IPS DF 4.7 (cell line): ENCODE measurements around the gene PSMB7.
"Not testable (repeated sequence)": the region's sequence is repeated elsewhere in the genome, so short reads cannot be mapped to it uniquely, and the experiment has no call there.

ENCODE experiments used
- DNase-seq: peaks from one replicate; pipeline ENCODE4 v3.0.0-alpha.2; 2013; ENCODE audit warnings: low spot score; ENCODE audit errors: extremely low read depth

Gene PSMB7

DNA sequence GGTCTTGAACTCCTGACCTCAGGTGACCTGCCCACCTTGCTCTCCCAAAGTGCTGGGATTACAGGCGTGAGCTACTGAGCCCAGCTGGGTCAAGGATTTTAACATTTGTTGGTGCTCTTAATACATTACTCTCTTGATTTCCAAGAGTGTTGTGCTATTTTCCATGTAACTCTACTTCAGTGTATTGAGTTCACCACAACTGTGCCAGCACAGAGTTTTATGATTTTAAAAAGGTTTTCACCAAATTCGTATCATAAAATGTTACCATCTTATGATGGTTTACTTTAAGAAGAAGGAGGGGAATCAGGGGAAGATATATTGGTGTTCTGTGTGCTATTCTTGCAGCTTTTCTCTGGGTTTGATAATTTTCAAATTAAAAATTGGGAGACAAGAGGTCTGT, 28.4 kb upstream of the PSMB7 start:
- DNase-seq, result no peak

DNA sequence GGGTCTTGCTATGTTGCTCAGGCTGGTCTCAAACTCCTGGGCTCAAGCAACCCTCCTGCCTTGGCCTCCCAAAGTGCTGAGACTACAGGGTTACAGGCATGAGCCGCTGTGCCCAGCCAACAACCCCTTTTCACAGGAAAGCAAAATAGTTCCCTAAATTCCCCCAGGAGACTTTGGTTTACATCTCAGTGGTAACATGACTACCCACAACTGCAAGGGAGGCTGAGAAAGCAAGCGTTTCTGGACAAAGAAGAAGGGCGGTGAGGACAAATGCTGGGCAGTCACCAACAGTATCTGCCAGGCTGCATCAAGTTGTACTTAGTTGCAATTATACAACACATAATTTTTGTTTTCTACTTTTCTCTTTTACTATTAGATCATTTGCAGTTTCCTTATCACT, 27.6 kb upstream of the PSMB7 start:
- no peak for DNase-seq

DNA sequence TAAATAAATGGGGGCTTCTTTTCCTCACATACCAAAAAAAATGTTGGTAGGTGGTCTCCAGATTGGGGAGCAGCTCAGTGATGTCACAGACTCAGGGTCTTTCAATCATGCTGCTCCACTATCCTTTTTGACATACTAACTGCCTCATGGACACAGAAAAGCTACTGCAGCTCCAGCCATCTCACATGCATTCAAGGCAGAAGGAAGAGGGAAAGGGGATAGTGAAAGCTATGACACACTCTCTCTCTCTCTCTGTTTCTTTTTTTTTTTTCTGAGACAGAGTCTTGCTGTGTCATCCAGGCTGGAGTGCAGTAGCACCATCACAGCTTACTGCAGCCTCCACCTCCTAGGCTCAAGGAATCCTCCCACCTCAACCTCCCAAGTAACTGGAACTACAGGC, 27.1 kb upstream of the PSMB7 start:
- DNase-seq, result no peak

DNA sequence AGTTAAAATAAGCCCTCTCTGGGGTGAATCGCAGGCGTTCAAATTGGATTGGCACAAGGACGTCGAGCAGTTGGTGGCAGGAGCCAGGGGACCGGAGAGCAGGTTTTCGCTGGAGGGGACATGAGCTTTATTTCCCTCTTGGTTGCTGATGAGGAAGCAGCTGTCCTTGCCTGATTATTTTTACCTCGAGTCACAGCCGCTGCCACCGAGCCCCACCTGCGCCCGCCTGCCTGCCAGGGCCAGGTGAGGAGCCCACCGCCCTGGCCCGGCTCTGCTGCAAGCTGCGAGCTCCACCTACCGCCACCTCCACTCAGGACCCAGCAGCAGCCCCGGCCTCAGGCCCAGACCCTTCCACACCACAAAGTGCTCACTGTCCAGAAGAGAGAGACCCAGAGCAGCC, 26.0 kb upstream of the PSMB7 start:
- DNase-seq, result no peak

DNA sequence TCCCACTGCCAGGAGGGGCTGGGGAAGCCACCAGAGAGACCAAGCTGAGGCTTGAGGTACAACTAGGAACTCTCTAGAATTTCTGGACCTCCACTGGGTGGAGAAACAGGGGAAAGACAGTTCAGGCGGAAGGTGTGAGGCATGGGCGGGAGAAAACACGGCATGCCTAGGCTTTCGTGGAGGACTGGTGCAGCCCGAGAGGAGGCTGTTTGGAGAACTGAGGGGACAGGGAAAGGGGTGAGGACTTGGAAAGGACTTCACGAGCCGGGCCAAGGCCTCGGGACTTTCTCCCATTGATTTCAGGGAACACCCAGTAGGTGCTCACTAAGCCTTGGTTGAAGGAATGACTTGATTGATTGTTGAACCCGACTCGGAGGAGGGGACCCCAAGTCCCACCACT, 25.5 kb upstream of the PSMB7 start:
- no peak for DNase-seq

DNA sequence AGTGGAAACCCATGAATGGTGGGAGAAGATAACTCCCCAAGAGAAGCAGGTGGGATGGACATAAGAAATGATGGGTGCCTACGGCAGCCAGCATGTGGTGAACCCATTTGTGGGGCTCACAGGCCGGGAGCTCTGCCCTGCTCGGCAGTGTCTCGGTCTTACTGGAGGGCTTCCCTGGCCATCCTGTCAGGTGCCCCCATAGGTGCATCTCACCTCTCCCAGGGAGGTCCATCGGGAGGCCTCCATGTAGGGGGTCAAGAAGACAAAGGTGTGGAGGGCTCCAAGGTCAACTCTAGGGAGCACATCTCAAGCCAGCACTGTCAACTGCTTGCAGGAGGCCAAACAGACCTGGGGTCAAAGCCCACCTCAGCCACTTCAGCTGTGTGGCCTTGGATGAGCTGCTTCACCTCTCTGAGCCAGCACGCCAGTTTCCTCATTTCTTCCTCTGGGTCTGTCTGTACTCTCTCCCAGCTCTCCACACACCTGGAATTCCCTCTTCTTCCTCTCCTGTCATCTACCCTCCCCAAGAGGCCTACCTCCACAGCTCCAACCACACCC, 24.5 kb upstream of the PSMB7 start:
- DNase-seq, result no peak

DNA sequence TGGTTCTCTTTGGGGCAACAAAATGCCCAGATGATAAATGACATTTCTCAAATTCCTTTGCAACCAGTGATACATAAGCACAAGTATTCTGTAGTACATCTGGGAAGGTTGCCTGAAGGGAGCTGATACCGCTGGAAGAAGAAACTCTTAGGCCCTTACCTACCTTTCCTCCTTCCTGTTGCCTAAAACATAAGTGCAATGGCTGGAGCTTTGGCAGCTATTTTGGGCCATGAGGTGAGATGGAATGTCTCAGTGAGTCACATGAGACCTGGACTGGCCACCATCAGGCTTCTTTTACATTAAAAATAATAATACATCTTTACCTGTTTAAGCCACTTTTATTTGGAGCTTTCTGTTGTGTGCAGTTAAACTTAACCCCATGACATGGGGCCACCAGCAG, 23.8 kb upstream of the PSMB7 start:
- no peak for DNase-seq

DNA sequence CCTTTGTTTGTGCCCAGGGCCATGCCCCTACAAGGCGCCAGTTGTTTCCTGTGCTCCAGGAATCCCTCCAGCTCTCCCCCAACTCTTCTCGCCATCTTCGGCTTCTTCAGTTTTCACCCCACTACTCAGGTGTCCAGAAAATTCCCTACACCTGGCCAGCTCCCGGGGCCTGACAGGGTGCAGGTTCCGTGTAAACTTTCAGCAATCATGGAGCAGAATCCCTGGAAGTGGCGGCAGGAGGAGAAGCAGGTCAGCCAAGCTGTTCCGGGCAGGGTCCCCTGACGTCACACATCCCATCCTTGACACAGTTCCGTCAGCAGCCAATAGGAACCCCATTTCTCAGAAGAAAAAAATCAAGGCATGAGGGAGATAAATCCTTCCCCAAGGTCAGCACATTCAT, 22.8 kb upstream of the PSMB7 start:
- DNase-seq, result no peak

DNA sequence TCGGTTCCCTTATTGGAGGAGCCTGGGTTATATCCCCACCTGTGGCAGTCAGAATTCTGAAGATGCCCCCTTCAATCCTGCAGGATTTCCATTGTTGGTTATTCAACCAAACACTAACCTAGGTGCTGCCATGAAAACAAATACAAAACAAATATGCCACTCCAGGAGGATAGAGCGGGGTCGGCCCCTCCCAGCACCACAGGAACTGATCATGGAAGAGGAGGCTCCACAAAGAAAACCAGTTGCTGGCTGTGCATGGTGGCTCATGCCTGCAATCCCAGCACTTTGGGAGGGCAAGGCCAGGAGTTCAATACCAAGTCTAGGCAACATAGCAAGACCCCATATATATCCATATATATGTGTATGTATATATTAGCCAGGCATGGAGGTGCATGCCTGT, 21.8 kb upstream of the PSMB7 start:
- DNase-seq, result no peak

DNA sequence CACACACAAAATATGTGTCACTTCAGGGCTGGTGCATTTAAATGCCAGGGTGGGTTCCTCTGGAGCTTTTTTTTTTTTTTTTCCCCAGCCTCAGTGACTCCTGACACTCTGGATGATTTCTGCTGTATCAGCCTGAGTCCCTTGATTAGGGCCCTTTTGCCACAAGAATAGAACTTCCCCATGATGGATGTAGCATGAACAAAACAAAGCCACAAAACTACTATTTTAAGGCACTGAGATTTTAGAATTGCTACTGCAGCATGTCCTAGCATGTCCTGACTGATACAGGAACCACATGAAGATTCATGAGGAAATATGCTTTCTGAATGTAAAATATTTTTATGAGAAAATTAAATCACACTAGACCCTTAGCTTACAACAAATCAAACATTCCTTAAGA, 21.1 kb upstream of the PSMB7 start:
- DNase-seq, result no peak

DNA sequence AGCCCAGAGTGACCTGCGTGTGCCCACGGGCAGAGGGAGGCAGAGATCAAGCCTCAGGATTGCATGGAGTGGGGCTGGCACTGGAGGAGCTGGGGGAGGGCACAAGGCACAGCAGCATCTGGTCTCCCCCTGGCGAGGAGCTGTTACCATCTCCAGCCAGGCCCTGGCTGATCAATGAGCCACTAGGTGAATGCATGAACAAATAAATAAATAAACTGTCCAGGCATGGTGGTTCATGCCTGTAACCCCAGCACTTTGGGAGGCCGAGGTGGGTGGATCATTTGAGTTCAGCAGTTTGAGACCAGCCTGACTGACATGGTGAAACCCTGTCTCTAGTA, 14.3 kb upstream of the PSMB7 start:
- no peak for DNase-seq

DNA sequence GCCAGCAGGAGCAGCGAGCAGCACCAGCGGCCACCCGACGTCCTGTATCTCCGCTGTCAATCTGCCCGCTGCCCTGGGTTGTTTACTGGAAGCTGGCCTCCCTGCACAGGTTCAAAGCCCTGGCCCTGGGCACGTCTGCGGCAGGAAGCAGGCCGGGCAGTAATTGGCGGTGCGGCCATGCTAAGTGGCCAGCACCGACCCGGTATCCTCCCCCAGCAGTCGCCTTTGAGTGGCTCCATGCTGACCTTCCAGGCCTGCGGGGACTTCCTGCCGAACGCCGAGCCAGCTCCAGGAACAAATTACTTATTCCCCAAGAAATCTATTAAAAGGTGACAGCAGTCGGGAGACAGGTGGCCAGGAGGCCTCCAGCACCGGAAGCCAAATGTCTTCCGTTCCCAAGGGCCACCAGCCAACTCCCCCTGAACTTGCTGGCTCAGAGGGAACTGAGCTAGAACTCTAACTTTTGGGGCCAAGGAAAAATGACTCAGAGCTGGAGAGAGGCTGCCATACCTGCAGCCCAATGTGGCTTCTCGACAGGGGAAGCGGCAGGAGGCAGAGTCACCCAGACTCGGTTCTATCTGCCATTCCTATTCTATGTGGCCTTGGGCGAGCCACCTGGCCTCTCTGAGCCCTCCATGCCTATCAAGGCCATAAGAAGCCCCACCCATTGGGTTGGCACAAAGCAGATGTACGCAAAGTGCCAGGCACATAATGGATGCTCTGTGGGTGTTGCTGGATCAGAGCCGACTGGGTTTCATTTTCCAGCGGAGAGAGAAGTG, 13.7 kb upstream of the PSMB7 start:
- DNase-seq, result no peak

DNA sequence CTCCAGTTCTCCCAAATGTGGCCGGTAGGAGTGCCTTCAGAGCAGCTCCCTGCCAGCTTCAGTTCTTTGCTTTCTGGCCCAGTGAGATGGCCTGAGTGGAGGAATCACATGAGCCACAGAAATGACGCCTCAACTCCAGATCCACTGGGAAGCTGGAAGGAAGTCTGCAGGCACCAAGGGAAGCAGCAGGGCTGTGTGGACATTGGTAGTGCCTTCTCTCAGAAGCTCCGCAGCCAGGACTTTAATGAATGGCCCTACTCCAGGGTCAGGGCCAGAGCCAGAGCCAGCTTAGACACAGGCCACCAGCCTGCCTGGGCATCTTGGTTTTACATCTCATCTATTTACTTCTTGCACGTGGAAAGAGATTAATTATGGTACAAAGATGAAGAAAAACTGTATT, 12.0 kb upstream of the PSMB7 start:
- DNase-seq, result no peak

DNA sequence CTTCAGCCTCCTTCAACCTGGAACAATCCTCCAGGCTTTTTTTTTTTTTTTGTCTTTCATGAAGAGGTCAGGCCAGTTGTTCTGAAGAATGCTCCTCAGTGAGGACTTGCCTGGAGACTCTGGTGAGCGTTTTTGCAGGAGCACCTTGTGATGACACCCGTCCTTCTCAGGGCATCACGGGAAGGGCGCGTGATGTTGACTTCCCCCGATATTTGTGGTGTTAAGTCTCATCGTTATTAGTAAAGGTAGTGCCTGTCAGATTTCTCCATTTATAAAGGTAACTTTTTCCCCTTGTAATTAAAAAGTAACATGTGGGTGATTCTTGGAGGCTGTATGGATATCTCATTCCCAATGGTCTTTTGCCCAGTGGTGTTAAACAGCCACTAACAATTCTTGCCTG, 11.1 kb upstream of the PSMB7 start:
- no peak for DNase-seq

DNA sequence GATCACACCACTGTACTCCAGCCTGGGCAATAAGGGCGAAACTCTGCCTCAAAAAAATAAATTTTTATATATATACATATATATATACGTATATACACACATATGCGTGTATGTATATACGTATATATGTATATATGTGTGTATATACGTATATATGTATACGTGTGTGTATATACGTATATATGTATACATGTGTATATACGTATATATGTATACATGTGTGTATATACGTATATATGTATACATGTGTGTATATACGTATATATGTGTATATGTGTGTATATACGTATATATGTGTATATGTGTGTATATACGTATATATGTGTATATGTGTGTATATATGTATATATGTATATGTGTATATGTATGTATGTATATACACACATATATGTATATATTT, 10.5 kb upstream of the PSMB7 start:
- DNase-seq, result not testable (repeated sequence)

DNA sequence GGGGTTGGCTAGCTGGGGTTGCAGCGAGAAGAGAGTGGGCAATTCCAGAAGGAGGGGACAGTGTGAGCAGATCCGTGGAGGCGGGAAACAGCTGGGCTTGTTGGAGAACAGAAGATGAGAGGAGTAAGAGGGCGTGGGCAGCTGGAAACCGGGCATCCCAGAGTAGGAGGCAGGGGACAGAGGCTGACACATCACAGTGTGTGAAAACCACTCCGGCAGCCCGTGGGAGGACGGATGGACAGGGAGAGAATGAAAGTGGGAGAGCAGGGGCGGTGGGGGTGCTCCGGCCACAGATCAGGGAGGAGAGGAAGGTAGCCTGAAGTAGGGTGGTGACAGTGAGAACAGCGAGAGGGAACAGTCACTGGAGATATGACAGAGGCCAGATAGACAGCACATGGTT, 8.3 kb upstream of the PSMB7 start:
- DNase-seq, result no peak

DNA sequence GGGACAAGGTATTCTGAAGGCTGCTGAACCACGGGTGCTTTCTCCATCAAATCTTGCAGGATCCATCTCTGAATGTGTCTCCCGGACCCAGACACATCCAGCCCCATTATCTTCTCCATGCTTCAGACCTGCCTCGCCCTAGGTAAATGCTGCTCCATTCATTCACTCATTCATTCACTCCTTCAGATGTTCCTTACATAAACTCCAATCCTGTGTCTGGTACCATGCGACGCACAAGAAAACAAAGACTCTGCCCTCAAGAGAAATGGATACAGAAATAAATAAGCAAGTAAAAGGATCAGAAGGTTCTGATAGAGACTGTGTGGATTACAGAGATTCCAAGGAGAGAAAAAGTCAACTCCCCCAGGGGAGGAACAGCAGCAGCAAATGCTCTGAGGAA, 7.9 kb upstream of the PSMB7 start:
- DNase-seq, result no peak

DNA sequence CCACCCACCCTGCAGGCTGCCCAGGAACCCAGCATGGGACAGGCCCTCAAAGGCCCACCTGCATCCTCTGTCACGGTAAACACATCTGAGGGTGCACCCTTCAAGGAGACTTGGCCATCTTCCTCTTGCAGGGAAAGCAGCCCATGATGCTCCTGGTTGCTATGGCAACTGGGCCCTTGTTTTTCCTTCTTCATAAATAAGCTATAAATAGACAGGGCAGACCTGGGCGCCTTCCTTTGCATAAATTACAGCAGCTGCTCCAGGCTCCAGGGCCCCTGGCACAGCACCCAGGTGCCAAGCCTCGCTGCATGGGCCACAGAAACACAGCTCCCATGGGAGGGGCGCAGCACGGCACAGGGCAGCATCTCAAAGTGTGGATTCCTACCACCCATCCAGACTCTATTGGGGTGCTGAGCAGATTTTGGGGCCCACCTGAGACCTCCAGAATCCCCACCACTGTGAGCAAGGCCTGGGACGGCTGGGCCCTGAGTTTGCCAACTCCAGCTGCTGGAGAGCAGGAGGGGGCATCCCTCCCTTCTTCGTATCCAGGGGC, 5.8 kb upstream of the PSMB7 start:
- DNase-seq, result no peak

DNA sequence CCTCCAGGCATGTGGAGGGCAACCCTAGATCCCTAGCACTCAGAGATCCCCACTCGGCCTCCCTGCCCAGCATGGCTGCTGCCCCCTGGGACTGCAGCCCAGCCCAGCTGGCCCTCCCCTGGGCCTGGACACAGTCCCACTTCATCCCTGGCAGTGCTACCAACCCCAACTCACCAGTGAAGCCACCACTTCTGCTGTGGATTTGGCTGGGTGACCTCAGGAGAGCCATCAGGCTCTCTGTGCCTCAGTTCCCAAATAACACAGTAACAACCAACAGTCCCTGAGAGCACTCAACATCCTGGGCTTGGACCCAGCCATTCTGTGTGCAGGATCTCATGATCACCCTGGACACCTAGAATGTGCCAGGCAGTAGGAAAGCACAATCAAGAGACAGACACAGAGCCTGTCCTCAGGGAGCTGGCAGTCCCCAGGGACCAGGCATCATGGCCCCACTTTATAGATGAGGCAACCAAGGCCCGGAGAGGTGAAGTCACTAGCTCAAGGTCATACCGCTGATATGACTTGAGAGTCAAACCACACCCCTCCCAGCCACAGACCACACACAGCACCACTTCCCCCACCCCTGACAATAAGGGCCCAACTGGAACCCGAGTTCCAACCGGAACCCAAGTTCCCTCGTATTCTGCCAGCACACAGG, 4.7 kb upstream of the PSMB7 start:
- no peak for DNase-seq

DNA sequence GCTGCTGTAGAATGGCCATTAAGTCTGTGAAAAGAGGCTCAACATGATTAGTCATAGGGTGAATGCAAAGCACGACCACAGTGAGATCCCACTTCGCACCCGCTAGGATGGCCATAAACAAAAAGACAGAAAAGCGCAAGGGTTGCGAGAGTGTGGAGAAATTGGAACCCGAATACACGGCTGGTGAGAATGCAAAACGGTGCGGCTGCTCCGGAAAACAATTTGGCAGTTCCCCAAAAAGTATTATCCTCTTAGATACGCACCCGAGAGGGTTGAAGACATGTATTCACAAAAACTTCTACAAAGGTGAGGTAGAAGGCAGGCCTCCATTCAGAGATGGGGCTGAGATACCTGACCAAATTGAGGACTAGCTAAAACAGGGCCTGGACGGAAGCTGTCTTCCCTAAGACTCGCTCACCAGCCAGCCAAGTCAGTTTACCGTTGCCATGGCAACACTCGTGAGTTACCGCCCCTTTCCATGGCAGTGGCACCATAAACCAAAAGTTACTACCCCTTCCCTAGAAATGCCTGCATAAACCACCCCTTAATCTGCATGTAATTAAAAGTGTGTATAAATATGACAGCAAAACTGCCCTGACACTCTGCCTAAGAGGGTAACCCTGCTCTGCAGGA, 726 bp upstream of the PSMB7 start:
- no peak for DNase-seq

DNA sequence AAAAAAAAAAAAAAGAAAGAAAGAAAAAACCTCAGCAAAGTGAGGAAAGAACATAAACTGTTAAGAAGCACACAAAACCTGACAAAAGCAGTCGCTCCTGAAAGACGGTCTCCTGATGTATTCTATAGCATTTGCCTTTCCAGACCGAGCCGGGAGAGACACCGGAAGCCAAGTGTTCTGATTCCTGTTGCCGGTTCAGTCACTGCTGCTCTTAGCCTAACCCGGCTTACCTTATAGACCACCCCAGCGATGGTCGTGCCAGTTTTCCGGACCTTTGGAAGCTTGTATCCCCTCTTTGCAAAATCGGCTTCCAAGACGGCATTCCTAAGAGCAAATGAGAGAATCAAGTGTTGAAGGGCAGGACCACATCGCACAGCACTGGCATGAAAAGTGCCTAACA, 630 bp downstream of the PSMB7 start:
- DNase-seq, result no peak

DNA sequence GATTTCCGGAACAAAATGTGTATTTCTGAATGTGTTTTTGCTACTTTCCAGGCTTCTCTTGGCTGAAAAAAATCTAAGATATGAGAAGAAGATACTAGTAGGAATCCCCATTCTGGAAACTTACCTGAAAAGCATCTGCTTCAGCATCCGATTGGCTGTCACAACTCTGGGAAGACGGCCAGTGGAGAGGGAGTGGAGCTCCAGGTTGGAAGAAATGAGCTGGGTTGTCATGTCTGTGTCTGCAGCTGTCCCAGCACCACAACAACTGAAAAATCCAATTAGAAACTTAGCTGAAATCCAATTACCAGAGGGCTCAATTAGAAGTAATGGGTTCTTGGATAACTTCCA, 3.0 kb downstream of the PSMB7 start:
- DNase-seq, result no peak
